GM19467 (cell line): ENCODE results near the gene MACC1.
"Not testable (repeated sequence)": the region's sequence is repeated elsewhere in the genome, so short reads cannot be mapped to it uniquely, and the experiment has no call there.

Source experiments
- ATAC-seq: cut with Tn5 transposase; IDR thresholded peaks from one replicate; pipeline ENCODE4 v1.9.1; 2021; ENCODE audit warnings: mild to moderate bottlenecking, moderate library complexity; ENCODE audit not compliant: unreplicated experiment

The MACC1 gene

GRCh38 chr7:20208651-20209307, 8.4 kb downstream of the MACC1 start:
- no peak for ATAC-seq

GRCh38 chr7:20207811-20208210, 9.4 kb downstream of the MACC1 start:
- not testable (repeated sequence) for ATAC-seq

GRCh38 chr7:20206104-20206896, 10.9 kb downstream of the MACC1 start:
- ATAC-seq = no peak

- ATAC-seq = no peak
These were observed 13.9 kb downstream of the MACC1 start for GRCh38 chr7:20203316-20203715.

GRCh38 chr7:20201380-20201779, 15.8 kb downstream of the MACC1 start:
- ATAC-seq = no peak

- ATAC-seq = no peak
These were observed 16.2 kb downstream of the MACC1 start for GRCh38 chr7:20200971-20201370.

GRCh38 chr7:20200361-20200760, 16.8 kb downstream of the MACC1 start:
- ATAC-seq = no peak

GRCh38 chr7:20199015-20199737, 18.0 kb downstream of the MACC1 start:
- ATAC-seq = peak; percentile 92

GRCh38 chr7:20198260-20198659, 18.9 kb downstream of the MACC1 start:
- no peak for ATAC-seq

GRCh38 chr7:20197837-20198236, 19.3 kb downstream of the MACC1 start:
- ATAC-seq = no peak

- ATAC-seq = no peak
These were observed 19.9 kb downstream of the MACC1 start for GRCh38 chr7:20197125-20197748.

GRCh38 chr7:20194343-20194995, 22.7 kb downstream of the MACC1 start:
- no peak for ATAC-seq

- no peak for ATAC-seq
These were observed 23.3 kb downstream of the MACC1 start for GRCh38 chr7:20193873-20194272.

GRCh38 chr7:20193242-20193777, 23.9 kb downstream of the MACC1 start:
- ATAC-seq = peak; percentile 68

- ATAC-seq = no peak
These were observed 25.8 kb downstream of the MACC1 start for GRCh38 chr7:20191391-20191869.

GRCh38 chr7:20190560-20191390, 26.4 kb downstream of the MACC1 start:
- no peak for ATAC-seq

GRCh38 chr7:20189852-20190251, 27.3 kb downstream of the MACC1 start:
- no peak for ATAC-seq

- ATAC-seq = no peak
These were observed 28.6 kb downstream of the MACC1 start for GRCh38 chr7:20188567-20188966.

- not testable (repeated sequence) for ATAC-seq
These were observed 29.3 kb downstream of the MACC1 start for GRCh38 chr7:20187850-20188249.
